Measurements from ENCODE around the gene VPS26B. TPM values are rescaled to one million over a fixed set of nuclear protein-coding genes. Genes with fewer than 3 reads are reported as not detected.

The VPS26B gene
- total RNA-seq, 1 donor from 2014 or later, result 46.6 TPM

DNA sequence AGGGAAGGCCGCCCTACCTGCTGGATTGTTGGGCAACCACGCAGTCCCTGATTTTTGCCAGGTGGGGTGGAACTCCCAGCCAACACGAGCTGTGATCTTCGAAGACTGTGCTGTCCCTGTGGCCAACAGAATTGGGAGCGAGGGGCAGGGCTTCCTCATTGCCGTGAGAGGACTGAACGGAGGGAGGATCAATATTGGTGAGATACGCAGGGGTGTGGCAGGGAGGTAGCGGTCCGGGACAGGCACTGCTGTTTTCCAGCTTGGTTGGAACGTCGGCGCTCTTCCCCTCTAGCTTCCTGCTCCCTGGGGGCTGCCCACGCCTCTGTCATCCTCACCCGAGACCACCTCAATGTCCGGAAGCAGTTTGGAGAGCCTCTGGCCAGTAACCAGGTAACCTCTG lies 36.5 kb downstream of the VPS26B start:
- Histone ChIP-seq H3K36me3 (ENCODE audit: insufficient read depth, low read length) (peaks cover 17% of the 10 kb centered on the region), H3K9me3 (ENCODE audit: insufficient read depth, low read depth, low read length) (no peaks in the 10 kb centered on the region), H3K9ac (ENCODE audit: low read length) (no peak overlapping the region), H3K4me1 (ENCODE audit: insufficient read depth, low read length) (no peaks in the 10 kb centered on the region), H3K27me3 (ENCODE audit: insufficient read depth, low read length) (no peaks in the 10 kb centered on the region), H3K4me2 (ENCODE audit: low read length) (no peak overlapping the region), H4K20me1 (ENCODE audit: insufficient read depth, low read length) (peaks cover 20% of the 10 kb centered on the region), H3K4me3 (ENCODE audit: insufficient read depth, low read depth, low read length) (no peak overlapping the region), H2AFZ (ENCODE audit: low read depth, low read length) (no peak overlapping the region), H3K27ac (ENCODE audit: low read depth, low read length) (no peak overlapping the region), H3K79me2 (ENCODE audit: insufficient read depth, low read length) (peaks cover 6% of the 10 kb centered on the region)
- no peak overlapping the region for H3K4me3 Mint-ChIP-seq (ENCODE audit: unreplicated experiment)
- no peak for FAIRE-seq
- no peaks in the 10 kb centered on the region for H3K4me1 Mint-ChIP-seq (ENCODE audit: low read depth, unreplicated experiment)
- no peak for DNase-seq (ENCODE audit: low read depth)
- H3K27ac Mint-ChIP-seq (ENCODE audit: unreplicated experiment), result no peak overlapping the region
- H3K9me3 Mint-ChIP-seq (ENCODE audit: unreplicated experiment), result no peaks in the 10 kb centered on the region
- TF ChIP-seq, protein P1, sequence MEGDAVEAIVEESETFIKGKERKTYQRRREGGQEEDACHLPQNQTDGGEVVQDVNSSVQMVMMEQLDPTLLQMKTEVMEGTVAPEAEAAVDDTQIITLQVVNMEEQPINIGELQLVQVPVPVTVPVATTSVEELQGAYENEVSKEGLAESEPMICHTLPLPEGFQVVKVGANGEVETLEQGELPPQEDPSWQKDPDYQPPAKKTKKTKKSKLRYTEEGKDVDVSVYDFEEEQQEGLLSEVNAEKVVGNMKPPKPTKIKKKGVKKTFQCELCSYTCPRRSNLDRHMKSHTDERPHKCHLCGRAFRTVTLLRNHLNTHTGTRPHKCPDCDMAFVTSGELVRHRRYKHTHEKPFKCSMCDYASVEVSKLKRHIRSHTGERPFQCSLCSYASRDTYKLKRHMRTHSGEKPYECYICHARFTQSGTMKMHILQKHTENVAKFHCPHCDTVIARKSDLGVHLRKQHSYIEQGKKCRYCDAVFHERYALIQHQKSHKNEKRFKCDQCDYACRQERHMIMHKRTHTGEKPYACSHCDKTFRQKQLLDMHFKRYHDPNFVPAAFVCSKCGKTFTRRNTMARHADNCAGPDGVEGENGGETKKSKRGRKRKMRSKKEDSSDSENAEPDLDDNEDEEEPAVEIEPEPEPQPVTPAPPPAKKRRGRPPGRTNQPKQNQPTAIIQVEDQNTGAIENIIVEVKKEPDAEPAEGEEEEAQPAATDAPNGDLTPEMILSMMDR (IDR thresholded peaks at IDR 0.05; ENCODE audit: insufficient read depth, low read depth, low read length), result no peak
- TF ChIP-seq EZH2 (IDR thresholded peaks at IDR 0.05; ENCODE audit: insufficient read depth, low read length), result no peak
- H3K36me3 Mint-ChIP-seq (ENCODE audit: low read depth, unreplicated experiment), result peaks cover 19% of the 10 kb centered on the region
- H3K27me3 Mint-ChIP-seq (ENCODE audit: low read depth, unreplicated experiment), result no peaks in the 10 kb centered on the region

DNA sequence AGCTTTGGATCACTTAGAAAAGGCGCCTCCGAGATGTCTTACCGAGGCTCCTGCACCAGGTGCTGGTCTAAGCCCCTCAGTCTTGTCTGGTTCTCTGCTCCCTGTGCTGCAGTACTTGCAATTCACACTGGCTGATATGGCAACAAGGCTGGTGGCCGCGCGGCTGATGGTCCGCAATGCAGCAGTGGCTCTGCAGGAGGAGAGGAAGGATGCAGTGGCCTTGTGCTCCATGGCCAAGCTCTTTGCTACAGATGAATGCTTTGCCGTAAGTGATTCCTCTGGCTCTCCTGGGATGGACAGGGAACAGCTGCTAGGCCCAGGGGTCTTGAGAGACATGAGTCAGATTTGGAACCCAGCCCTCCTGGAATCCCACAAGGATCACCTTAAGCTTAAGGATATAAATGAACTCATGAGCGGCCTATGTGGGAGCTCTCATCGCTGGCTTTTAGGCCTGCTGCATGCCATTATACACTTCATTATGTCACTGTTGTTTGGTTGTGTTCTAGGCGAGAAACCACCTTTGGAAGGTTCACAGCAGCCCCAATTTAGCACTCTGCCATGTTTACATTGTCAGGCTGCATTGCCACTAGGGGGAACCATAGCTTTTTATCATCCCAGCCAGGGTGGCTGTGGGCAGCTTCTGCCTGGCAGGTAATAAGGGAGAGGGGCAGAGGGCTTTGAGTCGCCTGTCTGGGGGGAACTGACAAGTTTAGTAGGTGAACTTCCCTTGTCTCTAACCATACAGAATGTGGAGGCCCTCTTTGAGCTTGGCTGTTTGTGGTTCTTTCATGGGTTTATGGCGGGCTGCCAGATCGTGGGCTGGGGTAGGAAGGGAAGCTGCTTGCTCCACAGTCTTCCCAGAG lies 37.4 kb downstream of the VPS26B start:
- H3K9me3 Mint-ChIP-seq (ENCODE audit: unreplicated experiment), result no peaks in the 10 kb centered on the region
- H3K36me3 ChIP-seq (ENCODE audit: insufficient read depth, low read length), result peaks cover 15% of the 10 kb centered on the region
- no peak overlapping the region for H3K4me3 ChIP-seq (ENCODE audit: insufficient read depth, low read depth, low read length)
- FAIRE-seq (no peak), DNase-seq (ENCODE audit: low read depth) (no peak)
- TF ChIP-seq EZH2 (IDR thresholded peaks at IDR 0.05; ENCODE audit: insufficient read depth, low read length), result no peak
- TF ChIP-seq, protein P1 (IDR thresholded peaks at IDR 0.05; ENCODE audit: insufficient read depth, low read depth, low read length), result peak; percentile 38
- H3K27ac Mint-ChIP-seq (ENCODE audit: unreplicated experiment), result no peak overlapping the region
- H3K79me2 ChIP-seq (ENCODE audit: insufficient read depth, low read length), result no peaks in the 10 kb centered on the region
- H3K36me3 Mint-ChIP-seq (ENCODE audit: low read depth, unreplicated experiment), result peaks cover 19% of the 10 kb centered on the region
- peaks cover 2% of the 10 kb centered on the region for H3K4me1 ChIP-seq (ENCODE audit: insufficient read depth, low read length)
- H4K20me1 ChIP-seq (ENCODE audit: insufficient read depth, low read length), result peaks cover 15% of the 10 kb centered on the region
- no peaks in the 10 kb centered on the region for H3K27me3 ChIP-seq (ENCODE audit: insufficient read depth, low read length)
- H3K27me3 Mint-ChIP-seq (ENCODE audit: low read depth, unreplicated experiment), result no peaks in the 10 kb centered on the region
- H3K4me3 Mint-ChIP-seq (ENCODE audit: unreplicated experiment), result no peak overlapping the region
- no peak overlapping the region for H3K9ac ChIP-seq (ENCODE audit: low read length)
- no peak overlapping the region for H2AFZ ChIP-seq (ENCODE audit: low read depth, low read length)
- H3K4me2 ChIP-seq (ENCODE audit: low read length), result no peak overlapping the region
- no peaks in the 10 kb centered on the region for H3K9me3 ChIP-seq (ENCODE audit: insufficient read depth, low read depth, low read length)
- H3K4me1 Mint-ChIP-seq (ENCODE audit: low read depth, unreplicated experiment), result peaks cover 6% of the 10 kb centered on the region
- H3K27ac ChIP-seq (ENCODE audit: low read depth, low read length), result no peak overlapping the region
